OCI-LY1 (cell line): ENCODE results near the gene ARID5B.

Experiments used
- CTCF ChIP-seq: fragments of 200-600 bp; sonication (generic), shearing (Covaris generic); IDR thresholded peaks from 2 replicates; pipeline ENCODE4 v1.5.1; 2017; ENCODE audit warnings: mild to moderate bottlenecking, antibody characterized with exemption, low read length, moderate library complexity, mixed read lengths
- EZH2 ChIP-seq: fragments of 200-600 bp; sonication (generic), shearing (Covaris generic); IDR thresholded peaks from 2 replicates; pipeline ENCODE4 v1.8.0; 2017; ENCODE audit warnings: borderline replicate concordance, mixed run types, mild to moderate bottlenecking, antibody characterized with exemption, low read length, moderate library complexity, mixed read lengths

GRCh38 chr10:61899997-61900828 is 1.3 kb upstream of the ARID5B start:
- TF ChIP-seq CTCF: no peak
- TF ChIP-seq EZH2: no peak
